AG04449 (cell line): Measurements from ENCODE around the gene QRFP.

Source experiments
- CTCF ChIA-PET: fragments of 350-600 bp; formaldehyde crosslinking; extraction: SDS; loops from one replicate; lab custom pipeline; 2021; ENCODE audit warnings: antibody characterized with exemption; lab: Yijun Ruan, JAX
- POLR2A ChIA-PET: fragments of 400-600, 350-600 bp; formaldehyde crosslinking; extraction: SDS; loops from one replicate; lab custom pipeline; 2020; ENCODE audit warnings: antibody characterized with exemption, inconsistent platforms; lab: Yijun Ruan, JAX
- DNase-seq: peaks from one replicate; pipeline ENCODE4 v3.0.0-alpha.2; 2010; ENCODE audit warnings: low read depth, low spot score
- H3K4me3 ChIP-seq: 2 replicates; pipeline ENCODE4 v1.5.1; 2011; ENCODE audit warnings: low read depth, mild to moderate bottlenecking, control low read depth, low read length
- TF ChIP-seq, protein P1 (sequence below): IDR thresholded peaks from one replicate; pipeline ENCODE4 v1.5.1; 2011; ENCODE audit warnings: mild to moderate bottlenecking, moderate library complexity, low read length, control low read depth, inconsistent platforms; ENCODE audit not compliant: insufficient read depth; ENCODE audit errors: missing control alignments

The QRFP gene

DNA sequence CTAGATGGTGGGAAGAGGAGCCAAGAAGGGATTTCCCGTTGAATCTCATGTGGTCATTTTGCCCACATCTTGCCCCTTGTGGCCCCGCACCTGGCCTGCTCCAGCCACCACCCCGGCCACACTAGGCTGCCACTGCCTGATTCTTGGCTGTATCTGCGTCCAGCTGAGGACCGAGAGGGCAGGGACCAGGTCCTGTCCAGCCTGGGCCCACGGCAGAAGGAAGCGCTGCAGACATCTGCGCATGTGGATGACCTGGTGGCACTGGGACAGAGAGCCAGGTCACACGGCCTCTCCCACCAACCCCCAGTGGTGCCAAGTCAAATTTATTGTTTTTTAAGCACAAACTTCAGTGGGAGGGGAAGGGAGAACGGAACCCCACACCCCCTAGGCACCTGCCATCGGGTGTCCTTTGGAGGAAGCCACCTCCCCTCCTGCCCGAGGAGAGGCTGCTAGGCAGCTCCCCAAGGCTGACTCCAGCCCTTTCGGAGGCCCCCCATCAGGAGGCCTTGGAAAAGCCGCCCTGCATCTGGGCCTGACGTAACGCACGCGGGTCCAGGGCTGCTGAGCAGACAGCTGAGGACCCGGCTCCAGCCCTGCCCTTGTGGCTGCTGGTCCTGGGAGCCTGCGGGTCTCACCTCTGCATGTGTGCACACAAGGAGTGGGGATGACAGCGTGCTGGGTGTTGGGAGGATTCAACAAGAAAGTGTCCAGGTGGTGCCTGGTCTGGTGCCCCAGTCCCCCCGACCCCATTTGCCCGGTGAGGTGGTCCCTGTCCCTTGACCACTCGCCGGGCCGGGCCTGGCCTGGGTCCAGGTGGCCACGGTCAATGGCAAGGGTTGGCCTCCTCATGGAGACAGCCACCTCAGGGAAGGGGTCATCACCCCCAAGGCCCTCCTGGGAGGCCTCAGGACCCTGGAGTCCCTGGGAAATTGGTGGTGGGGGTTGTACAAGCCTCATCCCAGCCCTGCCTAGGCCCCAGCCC lies 5.9 kb upstream of the QRFP start:
- POLR2A ChIA-PET: no interaction called here
- CTCF ChIA-PET: interaction anchor here (1.0 to 1.7 kb wide), 2 partner anchors 9 to 96 kb away, joined by 3 to 5 read pairs; no protein-coding TSS in a partner anchor
- TF ChIP-seq, protein P1, sequence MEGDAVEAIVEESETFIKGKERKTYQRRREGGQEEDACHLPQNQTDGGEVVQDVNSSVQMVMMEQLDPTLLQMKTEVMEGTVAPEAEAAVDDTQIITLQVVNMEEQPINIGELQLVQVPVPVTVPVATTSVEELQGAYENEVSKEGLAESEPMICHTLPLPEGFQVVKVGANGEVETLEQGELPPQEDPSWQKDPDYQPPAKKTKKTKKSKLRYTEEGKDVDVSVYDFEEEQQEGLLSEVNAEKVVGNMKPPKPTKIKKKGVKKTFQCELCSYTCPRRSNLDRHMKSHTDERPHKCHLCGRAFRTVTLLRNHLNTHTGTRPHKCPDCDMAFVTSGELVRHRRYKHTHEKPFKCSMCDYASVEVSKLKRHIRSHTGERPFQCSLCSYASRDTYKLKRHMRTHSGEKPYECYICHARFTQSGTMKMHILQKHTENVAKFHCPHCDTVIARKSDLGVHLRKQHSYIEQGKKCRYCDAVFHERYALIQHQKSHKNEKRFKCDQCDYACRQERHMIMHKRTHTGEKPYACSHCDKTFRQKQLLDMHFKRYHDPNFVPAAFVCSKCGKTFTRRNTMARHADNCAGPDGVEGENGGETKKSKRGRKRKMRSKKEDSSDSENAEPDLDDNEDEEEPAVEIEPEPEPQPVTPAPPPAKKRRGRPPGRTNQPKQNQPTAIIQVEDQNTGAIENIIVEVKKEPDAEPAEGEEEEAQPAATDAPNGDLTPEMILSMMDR: no peak
- no peak overlapping the region for H3K4me3 ChIP-seq
- DNase-seq: no peak

DNA sequence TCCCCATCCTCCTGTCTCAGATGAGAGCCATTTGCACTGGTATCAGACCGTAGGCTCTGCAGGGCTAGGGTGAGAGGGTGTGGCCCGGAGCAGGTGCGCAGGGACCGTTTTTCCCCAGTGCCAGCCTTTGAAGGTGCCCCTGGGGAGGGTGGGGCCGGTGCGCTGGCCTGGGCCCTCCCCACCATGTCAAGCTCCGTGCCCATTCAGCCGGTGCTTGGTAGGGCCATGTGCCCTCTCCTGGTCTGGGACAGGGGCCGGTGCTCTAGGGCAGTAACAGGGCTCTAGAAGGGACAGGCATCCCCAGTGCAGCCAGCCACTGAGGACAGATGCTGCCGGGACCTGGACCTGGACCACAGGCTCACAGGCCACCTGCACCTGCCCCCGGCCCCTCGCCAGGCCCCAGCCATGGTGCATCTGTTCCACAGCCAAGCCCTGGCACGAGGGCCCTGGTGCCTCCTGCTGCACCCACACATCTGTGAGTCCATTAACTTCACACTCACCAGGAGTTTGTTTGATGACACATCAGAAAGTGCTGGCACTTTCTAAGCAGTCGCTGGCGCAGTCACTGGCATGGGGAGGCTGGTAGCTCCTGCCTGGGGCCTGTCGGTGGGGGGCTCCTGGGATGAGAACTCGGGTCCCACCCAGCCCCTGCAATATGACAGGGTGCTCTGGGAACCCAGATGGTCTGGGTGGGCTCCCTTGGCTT lies 5.0 kb upstream of the QRFP start:
- POLR2A ChIA-PET: no interaction called here
- TF ChIP-seq, protein P1: no peak
- no peak for DNase-seq
- H3K4me3 ChIP-seq: no peak overlapping the region
- CTCF ChIA-PET: interaction anchor here (1.7 kb wide), 1 partner anchor 97 kb away, joined by 5 read pairs; no protein-coding TSS in a partner anchor

DNA sequence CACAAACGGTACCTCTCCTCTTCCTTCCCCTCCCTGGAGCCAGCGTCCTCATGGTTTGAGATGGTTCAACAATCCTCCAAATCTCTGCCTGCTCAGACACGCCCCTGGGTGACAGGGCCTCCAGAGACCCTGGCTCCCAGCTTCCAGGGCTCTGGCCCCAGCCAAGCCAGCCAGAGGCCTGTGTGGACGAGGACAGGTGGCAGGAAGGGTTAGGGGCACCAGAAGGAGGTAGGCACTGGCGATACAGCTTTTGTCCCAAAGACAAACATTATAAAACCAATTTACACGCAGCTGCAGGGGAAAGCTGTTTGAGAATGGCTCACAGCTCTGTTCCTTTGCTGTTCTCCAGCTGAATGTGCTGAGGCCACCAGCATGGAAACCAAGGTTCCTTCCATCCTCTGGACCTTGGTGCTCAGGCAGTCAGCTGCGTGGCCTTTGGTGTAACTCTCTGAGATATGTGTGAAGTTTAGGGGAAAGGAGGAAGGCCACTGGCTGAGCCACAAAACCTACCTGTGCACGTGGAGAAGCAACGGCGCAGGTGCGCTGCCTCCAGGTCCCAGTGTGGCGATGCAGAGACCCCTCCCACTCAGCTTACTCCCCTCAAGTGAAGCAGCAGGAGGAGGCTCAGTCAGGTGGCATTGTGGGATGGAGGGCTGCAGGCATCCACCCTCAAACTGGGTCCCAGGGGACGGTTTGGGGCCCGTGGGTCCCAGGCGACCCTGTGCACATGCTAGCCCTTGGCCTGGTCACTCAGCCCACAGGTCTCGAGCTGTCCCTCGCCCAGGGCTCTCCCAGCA lies 4.3 kb upstream of the QRFP start:
- no peak overlapping the region for H3K4me3 ChIP-seq
- ChIA-PET POLR2A (no interaction called here), CTCF (interaction anchor here (0.7 to 1.4 kb wide), 4 partner anchors 15 to 194 kb away, joined by 3 to 4 read pairs (median 4); no protein-coding TSS in a partner anchor)
- DNase-seq: no peak
- TF ChIP-seq, protein P1: no peak

DNA sequence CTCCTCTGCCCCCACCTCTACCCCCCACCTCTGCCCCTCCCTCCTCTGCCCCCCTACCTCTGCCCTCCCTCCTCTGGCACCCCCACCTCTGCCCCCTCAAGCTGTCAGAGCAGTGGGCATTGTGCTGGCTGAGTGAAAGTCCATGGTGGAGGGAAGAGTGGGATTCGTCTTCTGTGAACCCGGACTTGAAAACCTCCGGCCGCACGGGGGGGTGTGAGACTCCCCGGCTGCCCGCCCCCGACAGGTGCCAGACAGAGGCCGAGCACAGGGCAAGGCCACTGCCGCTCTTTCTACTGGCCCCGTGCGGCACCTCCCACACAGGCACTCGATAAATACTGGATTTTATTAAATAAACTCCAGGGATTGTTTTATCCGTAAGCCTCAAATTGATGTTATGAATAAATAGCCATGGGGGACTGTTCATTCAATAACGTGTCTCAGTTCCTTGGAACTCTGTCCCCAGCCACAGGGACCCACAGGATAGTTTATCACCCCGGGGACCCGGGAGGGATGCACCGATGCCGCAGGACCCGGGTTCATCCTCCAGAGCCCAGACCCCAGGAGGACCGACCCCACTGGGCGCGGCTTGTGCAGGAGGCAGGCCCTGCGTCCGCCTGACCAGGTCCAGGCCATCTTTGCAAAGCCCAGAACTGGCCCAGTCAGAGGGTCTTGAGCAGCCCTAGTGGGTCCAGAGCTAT lies 2.6 kb upstream of the QRFP start:
- no peak overlapping the region for H3K4me3 ChIP-seq
- DNase-seq: no peak
- POLR2A ChIA-PET: no interaction called here
- CTCF ChIA-PET: interaction anchor here (1.1 to 1.2 kb wide), 2 partner anchors 13 to 33 kb away, joined by 4 to 7 read pairs; no protein-coding TSS in a partner anchor
- TF ChIP-seq, protein P1: no peak

DNA sequence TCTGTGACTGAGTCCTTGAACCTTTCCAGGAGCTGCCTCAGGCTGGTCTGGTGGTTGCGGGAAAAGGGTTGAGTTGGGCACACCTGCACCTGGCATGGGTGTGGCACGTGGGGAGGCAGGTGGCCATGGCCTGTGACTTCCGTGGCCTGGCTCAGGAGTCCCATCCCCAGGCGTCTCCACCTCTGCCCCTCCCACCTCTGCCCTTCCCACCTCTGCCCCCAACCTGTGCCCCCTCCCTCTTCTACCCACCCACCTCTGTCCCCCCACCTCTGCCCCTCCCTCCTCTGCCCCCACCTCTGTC lies 1.9 kb upstream of the QRFP start:
- TF ChIP-seq, protein P1: no peak
- CTCF ChIA-PET: no interaction called here
- H3K4me3 ChIP-seq: no peak overlapping the region
- POLR2A ChIA-PET: no interaction called here
- DNase-seq: no peak
